Stimulated activated CD8-positive, alpha-beta memory T cell treated with anti-CD3 and anti-CD28 coated beads, Interleukin-4, amount 100 ng/mL, for 48 hours (primary cell): Measurements from ENCODE around the gene RNLS.

Source experiments
- DNase-seq: peaks from one replicate; pipeline ENCODE4 v3.0.0-alpha.2; 2020

Gene RNLS

DNA sequence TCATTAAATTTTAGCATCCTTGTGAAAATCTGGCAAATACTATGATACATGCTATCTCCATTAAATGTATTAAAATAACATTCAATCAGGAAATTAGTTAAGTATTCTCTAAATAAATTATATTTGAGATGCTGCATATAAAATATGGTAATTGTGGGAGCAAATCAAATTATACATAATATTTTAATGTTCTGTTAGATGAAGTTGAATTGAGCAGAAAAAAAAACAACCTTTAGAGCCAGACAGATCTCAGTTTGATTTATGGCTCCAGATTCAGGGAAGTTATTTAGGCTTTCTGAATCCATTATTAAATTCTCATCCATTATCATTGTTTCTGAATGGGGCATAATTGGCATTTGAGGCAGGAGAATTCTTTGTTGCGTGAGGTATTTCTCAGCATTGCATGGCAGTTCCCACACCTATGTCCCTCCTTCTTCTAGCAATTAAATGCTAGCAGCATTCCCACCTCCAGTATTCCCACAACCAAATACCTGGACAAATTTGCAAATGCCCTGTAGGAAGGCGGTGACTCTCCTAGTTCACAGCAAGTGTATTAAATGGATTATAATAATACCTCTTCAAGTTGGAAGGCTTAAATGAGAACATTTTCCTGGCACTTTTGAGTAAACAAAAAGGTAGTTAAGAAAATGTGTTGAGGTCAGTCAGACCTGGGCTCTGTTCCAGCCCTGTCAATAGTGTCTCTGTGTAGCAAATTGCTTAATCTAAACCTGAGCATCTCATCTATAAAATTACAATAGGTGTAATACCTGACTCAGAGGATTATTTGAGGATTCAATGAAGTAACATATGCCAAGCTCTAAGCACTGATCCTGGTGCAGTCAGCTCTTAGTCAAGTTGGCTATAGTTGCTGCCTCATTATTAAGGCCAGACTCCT is 108.9 kb downstream of the RNLS start:
- no peak for DNase-seq

DNA sequence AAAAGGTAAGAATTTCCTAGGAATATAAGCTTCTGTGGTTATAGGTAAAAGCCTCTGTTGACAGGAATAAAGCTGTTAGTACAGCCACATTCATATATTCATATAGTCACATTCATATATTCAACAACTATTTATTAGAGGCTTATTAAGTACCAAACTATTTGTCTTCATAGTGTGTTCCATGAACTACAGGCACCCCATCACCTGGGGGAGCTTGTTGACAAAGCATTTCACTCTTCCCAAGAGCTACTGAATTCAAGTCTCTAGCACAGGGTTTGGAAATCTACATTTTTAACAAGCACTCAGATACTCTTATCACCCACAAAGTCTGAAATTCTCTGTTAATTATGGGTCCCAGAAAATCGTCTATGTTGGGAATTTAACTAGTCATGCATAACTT is 110.6 kb downstream of the RNLS start:
- DNase-seq = no peak

DNA sequence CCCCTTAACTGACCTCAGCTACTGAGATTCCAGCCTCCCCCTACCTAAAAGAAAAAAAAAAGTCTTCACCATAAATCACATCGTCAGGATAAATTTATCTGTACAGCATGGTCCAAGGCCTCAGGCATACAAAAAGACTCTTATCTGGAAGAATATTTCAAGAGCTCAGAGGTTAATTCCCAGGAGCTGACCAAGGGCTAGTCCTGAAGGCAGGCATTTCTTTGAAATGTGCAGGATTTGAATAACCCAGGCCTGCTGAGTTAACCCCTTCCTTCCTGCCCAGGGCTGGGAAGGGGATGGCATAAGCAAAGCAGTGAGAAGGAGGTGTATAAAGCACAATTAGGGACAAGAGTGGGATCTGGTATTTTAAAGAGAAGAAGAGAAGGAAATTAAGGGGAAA is 111.2 kb downstream of the RNLS start:
- DNase-seq = no peak

DNA sequence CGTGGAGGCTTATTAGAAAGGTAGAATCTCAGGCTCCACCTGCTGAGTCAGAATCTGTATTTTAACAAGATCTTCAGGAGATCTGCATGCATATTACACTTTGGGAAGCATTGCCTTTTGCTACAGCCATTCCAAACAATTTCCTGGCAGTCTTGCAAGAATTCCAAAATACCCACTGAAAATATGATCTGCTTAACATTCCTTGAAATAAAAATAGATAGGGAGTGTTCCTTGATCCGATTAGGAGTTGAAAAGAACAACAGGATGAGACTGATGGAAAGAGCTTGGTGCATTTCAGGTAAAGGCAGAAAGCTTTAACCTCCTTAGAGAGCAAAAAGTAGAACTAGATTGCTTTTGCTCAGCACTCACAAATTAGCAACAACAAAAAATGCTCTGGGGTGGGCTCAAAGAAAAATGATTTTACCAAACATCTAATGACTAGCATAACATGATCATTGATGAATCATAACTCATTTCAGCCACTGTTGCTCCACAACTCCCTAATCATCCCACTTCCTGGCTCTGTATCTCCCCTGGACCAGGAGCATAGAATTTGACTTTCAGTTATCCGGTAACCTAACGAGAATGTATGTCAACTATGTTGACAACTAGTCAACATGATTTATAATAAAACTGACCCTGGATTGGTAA is 115.2 kb downstream of the RNLS start:
- no peak for DNase-seq

DNA sequence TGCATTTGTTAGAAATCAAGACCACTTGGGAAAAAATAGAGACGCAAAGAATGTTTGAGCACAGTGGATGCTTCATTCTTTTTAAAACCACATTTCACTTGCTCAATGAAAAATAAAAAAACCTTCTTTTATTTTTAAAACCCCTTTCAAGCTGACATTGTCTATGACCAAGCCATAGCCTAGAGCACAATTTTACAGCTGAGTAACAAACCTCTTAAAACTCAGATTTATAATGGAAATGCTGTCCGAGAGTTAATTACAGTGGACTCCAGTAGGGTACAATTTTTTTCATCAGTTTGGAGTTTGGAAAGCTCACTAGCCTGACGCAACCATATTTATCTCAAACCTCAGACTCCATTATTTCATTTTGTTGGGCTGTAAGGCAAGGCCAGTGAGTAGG is 116.3 kb downstream of the RNLS start:
- DNase-seq = no peak

DNA sequence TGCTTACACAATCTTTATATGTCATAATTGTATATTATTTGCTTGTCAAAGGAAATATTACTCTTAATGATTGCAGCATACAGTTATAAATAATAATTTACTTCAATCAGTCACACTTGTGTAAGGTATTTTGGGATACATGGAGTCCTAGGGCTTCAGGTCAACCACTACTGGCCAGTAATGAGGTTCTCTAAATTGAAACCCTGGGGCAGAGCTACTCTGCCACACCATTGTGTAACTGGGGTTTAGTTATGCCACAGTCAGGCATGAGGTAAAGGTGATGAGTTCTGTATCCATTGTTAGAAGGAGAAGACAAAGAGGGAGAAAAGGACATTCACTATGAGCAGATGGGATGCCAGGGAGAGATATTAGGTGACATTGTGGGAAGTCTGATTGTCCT is 117.4 kb downstream of the RNLS start:
- DNase-seq = no peak

DNA sequence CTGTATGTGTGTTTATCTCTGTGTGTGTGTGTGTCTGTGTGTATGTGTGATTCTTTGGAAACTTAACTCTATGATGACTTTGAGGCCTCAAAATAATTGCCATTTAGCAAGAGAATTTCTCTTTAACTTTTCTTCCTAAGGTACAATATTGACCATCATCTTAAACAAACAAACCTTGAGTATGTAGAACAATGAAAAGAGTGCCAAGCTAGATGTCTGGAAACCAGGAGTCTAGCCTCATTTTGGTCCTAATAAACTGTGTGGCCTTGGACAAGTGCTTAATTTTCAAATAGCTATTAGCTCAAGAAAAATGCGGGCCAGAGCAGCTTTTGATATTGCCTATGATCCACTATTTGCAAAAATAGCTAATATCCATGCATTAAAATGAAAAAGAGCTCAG is 119.3 kb downstream of the RNLS start:
- no peak for DNase-seq

DNA sequence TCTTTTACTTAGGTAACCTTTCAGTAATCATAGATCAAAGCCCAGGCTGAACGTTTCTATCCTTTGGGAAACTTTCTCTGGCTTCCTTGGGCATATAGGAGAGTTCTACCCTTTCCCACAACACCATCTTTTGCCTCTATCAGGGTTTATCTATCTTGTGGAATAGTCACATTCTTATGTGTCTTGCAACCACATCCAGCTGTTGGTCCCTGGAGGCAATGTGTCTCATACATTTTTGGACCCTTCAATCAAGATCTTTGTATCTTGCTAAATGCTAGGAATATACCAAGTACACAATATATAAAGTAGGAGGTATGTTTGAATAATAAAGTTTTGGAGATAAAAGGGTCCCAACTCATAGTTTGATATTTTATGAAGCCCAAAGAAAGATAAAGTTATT is 121.7 kb downstream of the RNLS start:
- DNase-seq = no peak

DNA sequence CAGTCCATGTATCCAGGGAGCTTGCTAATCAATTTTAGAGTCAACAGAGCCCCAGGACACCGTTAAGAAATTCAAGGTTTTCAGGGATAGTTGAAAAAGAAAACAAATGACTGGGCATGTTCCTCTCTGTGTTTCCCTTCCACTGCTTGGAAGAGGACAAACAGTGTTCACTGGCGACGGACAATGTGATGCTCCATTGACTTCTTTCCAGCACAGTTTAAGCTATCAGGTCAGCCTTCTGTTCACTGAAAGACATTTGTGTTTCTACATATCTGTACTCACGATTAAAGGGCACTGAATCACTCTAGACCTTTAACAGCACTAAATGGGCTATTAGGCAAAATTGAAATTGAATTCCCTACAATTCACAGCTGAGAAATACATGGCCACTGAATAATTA is 123.6 kb downstream of the RNLS start:
- no peak for DNase-seq

DNA sequence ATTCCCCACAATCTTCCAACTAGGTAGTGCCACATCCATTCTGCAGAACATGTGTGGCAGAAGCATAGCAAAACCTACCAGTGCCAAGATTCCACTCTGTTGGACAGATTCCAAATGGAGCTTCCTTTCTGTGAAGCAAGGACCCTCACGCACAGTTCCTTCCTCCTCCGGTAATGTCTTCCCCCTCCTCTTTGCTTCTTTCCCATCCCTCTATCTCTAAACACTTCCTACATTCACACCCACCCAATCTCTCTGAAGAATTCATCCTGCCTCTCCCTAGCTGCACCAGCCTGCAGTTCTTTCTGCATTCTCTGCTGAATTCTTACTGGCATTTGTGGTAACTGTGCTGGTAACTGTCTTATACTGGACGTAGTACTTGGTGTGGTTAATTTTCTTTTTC is 124.9 kb downstream of the RNLS start:
- no peak for DNase-seq

DNA sequence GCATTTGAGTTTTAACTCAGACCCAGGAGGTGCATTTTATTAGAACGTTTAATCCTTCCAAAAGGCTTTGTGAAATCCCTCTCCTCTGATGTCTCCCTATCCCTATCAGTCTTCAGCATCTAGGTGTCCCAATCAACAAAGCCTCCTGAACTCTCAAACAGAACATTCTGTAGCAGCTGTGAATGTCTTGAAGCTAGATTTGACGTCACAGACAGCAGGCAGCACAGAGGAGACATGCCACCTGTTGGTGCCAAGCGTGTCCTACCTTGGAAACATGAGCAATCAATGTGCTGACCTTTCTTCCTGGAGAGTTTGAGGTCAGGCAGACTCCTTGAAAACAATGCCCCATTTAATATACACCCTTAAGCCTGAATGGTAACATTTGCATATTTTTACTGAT is 125.5 kb downstream of the RNLS start:
- no peak for DNase-seq

DNA sequence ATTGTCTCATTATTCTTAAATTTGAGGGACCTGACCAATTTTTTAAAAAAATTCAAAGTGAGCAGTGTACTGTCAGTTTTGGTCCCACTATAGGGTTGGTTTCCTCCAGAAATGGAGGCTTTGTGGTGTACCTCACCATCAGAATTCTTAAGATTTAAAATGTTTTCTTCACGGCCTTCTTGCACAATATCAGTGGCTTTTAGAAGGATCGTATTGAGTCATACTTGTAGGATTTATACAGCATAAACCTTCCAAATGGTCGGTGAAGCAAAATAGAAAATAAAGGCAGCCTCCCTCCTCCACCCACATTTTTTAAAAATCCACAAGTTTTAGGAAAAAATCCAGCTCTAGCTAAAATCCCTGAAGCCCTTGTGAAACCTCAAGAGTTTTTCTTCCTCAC is 126.4 kb downstream of the RNLS start:
- DNase-seq = no peak

DNA sequence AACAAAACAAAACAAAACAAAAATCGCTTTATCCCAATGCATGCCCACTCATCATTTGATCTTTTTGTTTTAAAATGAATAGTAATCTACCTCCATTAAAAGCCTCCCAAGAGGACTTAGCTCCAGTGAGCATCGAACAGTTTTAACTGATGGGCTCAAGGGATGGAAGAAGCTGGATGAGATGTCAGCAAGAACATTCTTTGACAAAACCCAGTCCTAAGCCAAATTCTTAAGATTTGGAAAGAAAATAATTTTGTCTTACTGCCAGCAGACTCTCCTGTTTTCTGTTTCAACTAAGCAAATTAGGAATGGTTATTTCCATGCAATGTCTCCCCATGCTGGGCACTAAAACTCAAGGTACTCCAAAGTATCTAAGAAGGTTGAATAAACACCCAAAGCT is 127.3 kb downstream of the RNLS start:
- no peak for DNase-seq

DNA sequence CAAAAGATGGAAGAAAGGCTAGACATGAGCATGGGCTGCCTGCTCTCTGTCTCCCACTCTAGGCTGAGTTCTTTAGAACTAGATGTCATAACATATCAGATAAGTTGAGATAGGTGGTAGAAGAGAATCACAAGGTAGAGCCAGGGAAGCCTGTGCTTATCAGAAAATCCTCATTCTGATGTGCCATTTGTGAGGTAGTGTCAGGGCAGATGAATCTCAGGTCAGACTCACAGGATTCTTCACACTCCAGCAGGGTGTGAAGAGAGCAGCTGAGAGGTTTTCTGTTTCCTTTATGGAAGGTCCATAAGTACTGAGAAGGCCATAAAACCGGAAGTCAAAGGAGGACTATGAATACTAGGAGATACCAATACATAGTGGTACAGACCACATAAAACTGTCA is 132.9 kb downstream of the RNLS start:
- no peak for DNase-seq

DNA sequence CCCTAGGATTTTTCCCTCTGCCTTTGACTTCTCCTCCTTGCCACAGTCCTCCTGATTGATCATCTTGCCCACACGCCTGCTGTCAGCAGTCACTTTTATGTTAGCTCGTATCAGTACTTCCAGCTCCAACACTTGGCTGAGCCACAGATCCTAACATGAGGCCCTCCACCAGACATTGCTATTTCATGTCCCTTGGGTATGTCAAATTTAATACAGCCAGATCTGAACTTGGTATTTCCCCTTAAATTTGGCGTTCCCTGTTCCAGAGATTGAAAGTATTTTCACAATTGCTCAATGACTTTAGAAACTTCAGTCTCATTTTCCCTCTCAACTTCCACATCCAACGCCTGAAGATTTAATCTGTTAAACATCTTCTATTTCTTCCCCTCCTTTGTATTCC is 140.4 kb downstream of the RNLS start:
- DNase-seq = no peak

DNA sequence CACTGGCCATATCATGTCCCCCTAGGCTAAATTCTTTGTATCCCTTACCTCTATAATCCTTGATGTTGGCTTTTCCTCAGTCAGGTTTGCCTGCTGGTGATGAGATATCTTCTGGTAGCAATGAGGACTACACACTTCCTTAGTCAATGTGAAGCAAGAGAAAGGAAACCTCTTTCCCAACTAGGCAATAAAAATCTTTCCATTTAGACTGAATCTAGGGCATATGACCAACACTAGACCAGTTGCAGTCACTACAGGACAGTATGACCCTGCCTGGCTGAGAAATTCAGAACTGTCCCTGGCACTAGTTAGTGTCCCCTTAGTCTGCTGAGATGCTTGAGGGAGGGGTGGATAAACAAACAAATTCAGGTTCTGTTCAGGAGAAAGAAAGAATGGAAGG is 142.6 kb downstream of the RNLS start:
- no peak for DNase-seq

DNA sequence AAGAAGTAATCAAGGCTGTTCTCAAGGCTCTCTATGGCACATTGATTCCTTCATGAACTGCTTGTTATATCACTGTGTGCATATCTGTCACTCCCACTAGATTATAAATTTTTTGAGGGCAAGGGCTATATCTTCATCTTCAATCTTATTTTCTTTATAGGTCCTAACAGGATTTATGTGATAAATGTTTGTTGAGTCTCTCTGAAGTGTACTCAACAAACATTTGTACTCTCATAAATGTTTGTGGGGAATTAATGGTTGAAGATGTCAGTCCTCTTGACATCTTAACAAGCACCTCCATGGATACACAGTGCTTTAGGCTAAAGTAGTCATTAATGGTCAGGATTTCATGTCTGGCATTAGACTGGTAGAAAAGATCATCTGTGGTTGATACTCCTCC is 143.2 kb downstream of the RNLS start:
- DNase-seq = no peak

DNA sequence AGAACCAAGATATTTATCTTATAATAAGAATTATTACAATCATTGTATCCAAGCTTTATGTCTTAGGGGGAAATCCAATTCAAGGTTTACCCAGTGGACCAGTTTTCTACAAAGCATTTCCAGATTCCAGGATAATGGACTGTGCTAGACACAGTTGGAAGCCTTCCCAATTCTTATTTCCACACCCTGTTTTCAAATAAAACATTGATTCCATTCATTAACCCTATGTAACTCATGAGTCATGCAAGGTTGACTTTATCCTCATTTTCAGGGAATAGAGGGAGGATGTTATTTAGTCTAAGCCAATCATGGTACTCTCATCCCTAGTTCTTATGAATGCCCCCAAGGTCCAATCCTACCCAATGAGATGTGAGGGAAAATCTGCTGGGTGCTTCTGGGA is 145.7 kb downstream of the RNLS start:
- no peak for DNase-seq

DNA sequence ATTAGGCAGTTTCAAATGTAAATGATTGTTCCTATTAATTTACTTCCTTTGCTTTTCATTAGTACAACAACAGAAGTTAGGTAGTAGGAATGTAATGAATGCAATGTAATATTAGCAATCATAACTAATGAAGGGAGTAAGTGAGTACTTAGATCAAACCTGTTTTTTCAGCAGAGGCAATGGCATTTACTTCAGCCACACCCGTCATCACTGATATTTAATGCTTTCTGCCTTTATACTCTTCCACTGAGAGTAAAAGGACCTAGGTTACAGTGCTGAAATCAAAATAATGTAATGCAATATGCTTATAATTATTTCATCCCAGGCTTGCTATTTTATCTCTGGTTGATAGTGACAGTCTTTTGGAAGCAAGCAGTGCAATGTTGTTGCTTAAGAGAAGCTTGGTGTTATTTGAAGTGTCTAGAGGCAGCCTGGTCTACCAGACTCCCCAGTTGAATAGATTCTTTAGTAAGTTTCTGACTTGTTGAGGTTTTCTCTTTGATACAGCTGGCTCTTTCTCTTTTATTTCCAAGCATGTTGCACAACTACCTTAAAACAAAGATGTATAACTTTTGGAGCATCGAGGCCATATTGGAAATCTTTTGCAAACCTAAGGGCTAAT is 149.4 kb downstream of the RNLS start:
- DNase-seq = no peak

DNA sequence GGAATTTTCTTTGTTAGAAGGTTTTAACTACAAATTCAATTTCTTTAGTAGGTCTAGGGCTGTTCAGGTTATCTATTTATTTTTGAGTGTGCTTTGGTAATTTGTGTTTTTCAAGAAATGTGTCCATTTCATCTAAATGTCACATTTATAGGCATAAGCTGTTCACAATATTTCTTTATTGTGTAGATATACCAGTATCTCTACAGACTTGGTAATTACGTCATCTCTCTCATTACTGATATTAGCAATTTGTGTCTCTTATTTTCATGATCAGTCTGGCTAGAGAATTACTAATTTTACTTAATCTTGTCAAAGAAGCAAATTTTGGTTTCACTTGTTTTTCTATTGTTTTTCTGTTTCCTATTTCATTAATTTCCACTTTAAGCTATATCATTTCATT is 152.0 kb downstream of the RNLS start:
- no peak for DNase-seq

DNA sequence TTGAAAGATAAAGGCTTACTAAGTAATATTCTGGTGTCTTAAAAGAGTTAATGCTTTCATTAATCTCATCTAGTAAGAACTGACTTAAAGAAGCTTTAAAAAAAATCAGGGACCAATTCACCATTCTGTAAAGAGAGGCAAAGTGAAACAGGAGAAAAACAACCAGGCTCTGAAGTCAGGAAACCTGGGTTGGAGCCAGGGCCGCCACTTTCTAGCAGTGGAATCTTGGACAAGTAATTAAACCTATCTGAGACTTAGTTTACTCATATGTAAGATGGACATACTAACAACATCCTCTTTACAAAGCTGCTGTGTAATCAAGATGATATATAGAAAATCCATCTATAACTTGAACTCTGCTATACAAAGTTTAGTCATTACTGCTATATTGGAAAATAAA is 154.1 kb downstream of the RNLS start:
- DNase-seq = no peak

DNA sequence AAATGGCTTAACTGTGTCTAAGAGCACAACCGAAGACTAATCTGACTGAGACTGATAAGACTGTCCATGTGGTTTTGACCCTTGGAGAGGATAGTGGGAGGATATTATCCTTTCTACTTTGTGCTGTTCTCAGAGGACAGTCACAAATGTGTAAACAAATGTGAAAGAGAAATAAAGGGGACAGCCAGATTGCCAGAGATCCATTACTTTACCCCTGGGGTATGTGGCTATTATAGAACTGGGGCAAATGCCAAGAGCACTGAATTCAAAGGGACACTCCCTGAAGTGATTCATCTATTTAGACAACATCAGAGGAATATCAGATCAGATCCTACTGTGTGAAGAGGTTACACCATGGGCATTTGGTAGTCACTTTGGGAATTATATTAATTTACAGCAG is 154.7 kb downstream of the RNLS start:
- no peak for DNase-seq

DNA sequence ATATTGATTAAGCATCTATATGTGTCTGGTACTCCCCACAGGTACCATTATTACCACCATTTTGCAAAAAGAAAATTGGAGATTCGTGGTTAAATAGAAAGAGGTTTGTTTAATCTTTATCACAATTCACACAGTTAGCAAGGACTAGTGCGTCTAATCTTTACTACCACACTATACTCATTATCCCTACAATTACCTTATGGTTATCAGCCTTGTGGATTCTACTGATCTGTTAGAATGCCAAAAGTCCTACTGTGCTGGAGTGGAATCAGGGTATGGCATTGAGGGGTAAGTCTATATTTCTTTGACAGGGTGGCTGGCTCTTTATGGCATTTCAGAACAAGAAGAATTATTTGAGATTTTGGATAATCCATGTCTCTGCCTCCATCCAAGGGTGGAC is 156.1 kb downstream of the RNLS start:
- DNase-seq = no peak

DNA sequence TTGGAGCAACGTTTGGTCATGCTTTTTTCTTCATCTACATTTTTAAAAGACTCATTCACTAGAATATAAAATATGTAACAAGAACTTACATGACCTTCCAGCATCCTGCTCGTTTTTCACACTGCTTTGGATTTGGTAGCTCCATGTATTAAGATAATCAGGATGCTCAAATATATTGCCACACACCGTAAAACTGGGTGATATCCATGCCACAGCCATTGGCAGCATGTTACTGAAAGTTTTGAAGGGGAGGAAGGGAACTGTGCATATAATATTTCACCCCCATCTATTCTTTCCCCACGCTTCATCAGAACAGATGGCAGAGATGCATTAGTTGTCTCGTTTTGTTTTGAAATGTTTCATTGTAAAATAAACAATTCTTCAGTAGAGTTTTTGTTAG is 158.2 kb downstream of the RNLS start:
- no peak for DNase-seq
